Peyer's patch (tissue), 4 donors: ENCODE measurements around the gene DPPA5. TPM values are rescaled to one million over a fixed set of nuclear protein-coding genes. Genes with fewer than 3 reads are reported as not detected.
"Not testable (repeated sequence)": the region's sequence is repeated elsewhere in the genome, so short reads cannot be mapped to it uniquely, and the experiment has no call there.

Experiments
- DNase-seq, 3 donors: peaks; one replicate each; pipeline ENCODE4 v3.0.0-alpha.2; 2017 to 2019
- H3K27ac ChIP-seq, 4 donors: fragments of 200-600 bp; sonication (generic); one replicate each; pipeline ENCODE4 v1.5.1; 2016 to 2019
- H3K27me3 ChIP-seq, 2 donors: fragments of 200-600 bp; sonication (generic); one replicate each; pipeline ENCODE4 v1.5.1; 2019
- H3K36me3 ChIP-seq, 3 donors: fragments of 200-600 bp; sonication (generic); one replicate each; pipeline ENCODE4 v1.5.1; 2016 to 2019
- H3K4me1 ChIP-seq, 4 donors: fragments of 200-600 bp; sonication (generic); one replicate each; pipeline ENCODE4 v1.5.1; 2016 to 2019
- H3K4me3 ChIP-seq, 4 donors: fragments of 200-600 bp; sonication (generic); 1 replicate in 3 of 4; 2 replicates in 1 of 4; pipeline ENCODE4 v1.5.1; 2016 to 2019; ENCODE audit warnings: mild to moderate bottlenecking in 1 of 4
- H3K9me3 ChIP-seq, 4 donors: fragments of 200-600 bp; sonication (generic); one replicate each; pipeline ENCODE4 v1.5.1; 2016 to 2019; ENCODE audit warnings: mild to moderate bottlenecking in 1 of 4
- CTCF ChIP-seq, 6 experiments: fragments of 450-650 bp in 4 of 6; fragments of 200-600 bp in 2 of 6; sonication (generic) in 1 of 6; IDR thresholded peaks; one replicate each; pipeline ENCODE4 v1.5.1; 2017 to 2019; ENCODE audit warnings: antibody characterized with exemption in 6 of 6, mild to moderate bottlenecking in 3 of 6, moderate library complexity in 1 of 6
- POLR2A ChIP-seq, 2 donors: fragments of 450-650 bp; IDR thresholded peaks; one replicate each; pipeline ENCODE4 v1.5.1; 2017; ENCODE audit warnings: antibody characterized with exemption in 2 of 2, mild to moderate bottlenecking in 2 of 2, moderate library complexity in 2 of 2
- total RNA-seq, 4 donors: library from RNA; depleted of rRNA; stranded (reverse); fragments of >200 nt; gene quantifications; one replicate each; pipeline ENCODE4 v1.1.0, GENCODE V29; 2016

The DPPA5 gene
- total RNA-seq, 4 donors from 2014 or later = not detected

- no peak for DNase-seq
- Histone ChIP-seq H3K27me3 (no peaks in the 10 kb centered on the region), H3K36me3 (no peaks in the 10 kb centered on the region), H3K9me3 (no peaks in the 10 kb centered on the region), H3K4me1 (no peaks in the 10 kb centered on the region), H3K4me3 (no peak overlapping the region), H3K27ac (no peak overlapping the region)
- TF ChIP-seq POLR2A (IDR thresholded peaks at IDR 0.05) (no peak), CTCF (IDR thresholded peaks at IDR 0.05) (no peak)
Observed at GRCh38 chr6:73325656-73326055, 28.4 kb downstream of the DPPA5 start.

- Histone ChIP-seq H3K36me3 (no peaks in the 10 kb centered on the region), H3K27me3 (no peaks in the 10 kb centered on the region), H3K9me3 (no peaks in the 10 kb centered on the region), H3K4me3 (no peak overlapping the region), H3K27ac (no peak overlapping the region), H3K4me1 (no peaks in the 10 kb centered on the region)
- TF ChIP-seq POLR2A (IDR thresholded peaks at IDR 0.05) (no peak), CTCF (IDR thresholded peaks at IDR 0.05) (no peak)
- no peak for DNase-seq
Observed at GRCh38 chr6:73323323-73323722, 30.8 kb downstream of the DPPA5 start.

- no peak for DNase-seq
- peak overlapping the region in 1 of 4 donors; percentile 19 for H3K4me3 ChIP-seq
- H3K9me3 ChIP-seq = peaks cover 0 to 4% (median 0%) of the 10 kb centered on the region in 4 donors
- peaks cover 0 to 3% (median 0%) of the 10 kb centered on the region in 4 donors for H3K4me1 ChIP-seq
- no peak for TF ChIP-seq POLR2A (IDR thresholded peaks at IDR 0.05)
- H3K27ac ChIP-seq = no peak overlapping the region
- H3K36me3 ChIP-seq = no peaks in the 10 kb centered on the region
- no peaks in the 10 kb centered on the region for H3K27me3 ChIP-seq
Observed at GRCh38 chr6:73314577-73315492, 39.2 kb downstream of the DPPA5 start.

GRCh38 chr6:73310503-73310845 is 43.6 kb downstream of the DPPA5 start:
- Histone ChIP-seq H3K4me3 (peak overlapping the region; percentile 59 to 67 (median 62)), H3K27ac (peak overlapping the region in 2 of 4 donors; percentile 13 to 70)
- not testable (repeated sequence) for DNase-seq

GRCh38 chr6:73309785-73310502 is 44.1 kb downstream of the DPPA5 start:
- H3K4me3 ChIP-seq = peak overlapping the region; percentile 59 to 67 (median 62)
- H3K9me3 ChIP-seq = no peaks in the 10 kb centered on the region
- peak; percentile 56 to 76 (median 70) for DNase-seq
- no peaks in the 10 kb centered on the region for H3K36me3 ChIP-seq
- TF ChIP-seq CTCF (IDR thresholded peaks at IDR 0.05) (peak in 3 of 6 experiments; percentile 10 to 29 (median 15)), POLR2A (IDR thresholded peaks at IDR 0.05) (peak in 1 of 2 donors; percentile 19)
- H3K27me3 ChIP-seq = no peaks in the 10 kb centered on the region
- H3K4me1 ChIP-seq = peaks cover 0 to 1% (median 0%) of the 10 kb centered on the region in 4 donors
- peak overlapping the region in 3 of 4 donors; percentile 13 to 70 (median 55) for H3K27ac ChIP-seq

More at GRCh38 chr6:73310503-73310845, 43.6 kb downstream of the DPPA5 start:
- H3K4me1 ChIP-seq, H3K36me3 ChIP-seq, H3K9me3 ChIP-seq, H3K27me3 ChIP-seq: not testable (repeated sequence)

GRCh38 chr6:73309535-73309784 is 44.6 kb downstream of the DPPA5 start:
- H3K27me3 ChIP-seq = no peaks in the 10 kb centered on the region
- H3K4me3 ChIP-seq = peak overlapping the region; percentile 59 to 67 (median 62)
- TF ChIP-seq CTCF (IDR thresholded peaks at IDR 0.05) = no peak
- TF ChIP-seq POLR2A (IDR thresholded peaks at IDR 0.05) = no peak
- H3K9me3 ChIP-seq = no peaks in the 10 kb centered on the region
- H3K36me3 ChIP-seq = no peaks in the 10 kb centered on the region
- no peaks in the 10 kb centered on the region for H3K4me1 ChIP-seq
- H3K27ac ChIP-seq = peak overlapping the region in 2 of 4 donors; percentile 13 to 70
- no peak for DNase-seq
